Skeletal muscle satellite cell (primary cell): ENCODE data around the gene CDK4.

ENCODE experiments used
- H3K27me3 ChIP-seq: 2 replicates; pipeline ENCODE4 v1.7.0; 2013; ENCODE audit warnings: low read length; ENCODE audit not compliant: control insufficient read depth, insufficient read depth
- H3K36me3 ChIP-seq: 2 replicates; pipeline ENCODE4 v1.7.0; 2013; ENCODE audit warnings: mild to moderate bottlenecking, control low read depth, low read length; ENCODE audit not compliant: insufficient read depth
- H3K4me1 ChIP-seq: 2 replicates; pipeline ENCODE4 v1.7.0; 2013; ENCODE audit warnings: low read length; ENCODE audit not compliant: control insufficient read depth, insufficient read depth
- H3K4me2 ChIP-seq: 2 replicates; pipeline ENCODE4 v1.7.0; 2013; ENCODE audit warnings: mild to moderate bottlenecking, low read length
- H3K4me3 ChIP-seq: 2 replicates; pipeline ENCODE4 v1.7.0; 2013; ENCODE audit warnings: low read length
- H3K9ac ChIP-seq: 2 replicates; pipeline ENCODE4 v1.7.0; 2013; ENCODE audit warnings: mild to moderate bottlenecking, low read depth, low read length, moderate library complexity
- H3K9me3 ChIP-seq: replicated peaks from 2 replicates; pipeline ENCODE4 v1.7.0; 2013; ENCODE audit warnings: mild to moderate bottlenecking, control low read depth, low read length

The CDK4 gene

DNA sequence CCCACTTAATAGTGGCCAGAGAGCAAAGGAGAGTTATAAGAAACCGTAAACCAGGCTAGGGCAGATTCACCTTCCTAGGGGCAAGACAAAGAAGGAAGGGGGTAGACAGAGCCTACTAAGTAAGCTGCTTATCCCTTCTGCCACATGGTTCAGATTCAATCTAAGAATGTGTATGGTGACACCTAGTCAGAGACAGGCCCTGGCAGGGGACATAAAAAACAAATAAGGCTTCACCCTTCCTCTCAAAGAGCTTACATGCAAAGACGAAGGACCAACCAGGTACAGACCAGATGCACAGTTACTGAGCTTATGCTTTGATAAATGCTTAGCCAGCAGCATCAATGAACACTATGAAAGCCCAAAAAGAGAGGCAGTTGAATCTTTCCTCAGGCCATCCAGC, 10.4 kb upstream of the CDK4 start:
- no peaks in the 10 kb centered on the region for H3K36me3 ChIP-seq
- H3K4me1 ChIP-seq = peaks cover 27% of the 10 kb centered on the region
- no peak overlapping the region for H3K4me3 ChIP-seq
- H3K27me3 ChIP-seq = peaks cover 36% of the 10 kb centered on the region
- no peaks in the 10 kb centered on the region for H3K9me3 ChIP-seq
- no peak overlapping the region for H3K9ac ChIP-seq
- H3K4me2 ChIP-seq = no peak overlapping the region

DNA sequence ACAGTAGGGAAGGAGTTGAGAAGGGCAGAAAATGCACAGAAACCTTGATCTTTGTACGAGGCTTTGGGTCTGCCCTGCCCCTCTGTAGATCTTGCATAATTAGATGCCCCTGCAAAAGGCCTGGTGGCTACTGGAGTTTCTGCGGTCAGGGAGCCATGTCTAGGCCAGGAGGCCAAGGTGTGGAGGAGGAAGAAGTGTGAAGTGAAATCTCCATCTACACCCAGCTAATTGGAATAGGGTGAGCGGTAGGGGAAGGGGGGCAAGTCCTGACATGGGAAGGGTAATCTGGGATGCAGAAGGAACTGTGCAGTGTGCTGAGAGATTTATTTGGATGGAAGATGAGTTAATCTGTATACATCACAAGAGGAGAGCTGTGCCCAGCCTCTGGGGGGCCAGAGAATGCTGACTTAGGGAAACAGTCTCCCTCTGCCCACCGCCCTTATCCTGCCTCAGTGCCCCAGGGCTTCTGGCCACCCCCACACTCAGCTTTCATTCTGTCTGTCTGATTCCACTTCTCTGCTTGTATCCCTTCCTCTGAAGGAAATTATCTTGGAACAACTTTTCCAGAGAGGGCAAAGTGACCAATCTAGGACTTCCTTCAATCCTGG, 9.4 kb upstream of the CDK4 start:
- no peaks in the 10 kb centered on the region for H3K36me3 ChIP-seq
- H3K27me3 ChIP-seq = peaks cover 32% of the 10 kb centered on the region
- no peak overlapping the region for H3K9ac ChIP-seq
- H3K9me3 ChIP-seq = no peaks in the 10 kb centered on the region
- H3K4me3 ChIP-seq = no peak overlapping the region
- no peak overlapping the region for H3K4me2 ChIP-seq
- H3K4me1 ChIP-seq = peaks cover 18% of the 10 kb centered on the region

DNA sequence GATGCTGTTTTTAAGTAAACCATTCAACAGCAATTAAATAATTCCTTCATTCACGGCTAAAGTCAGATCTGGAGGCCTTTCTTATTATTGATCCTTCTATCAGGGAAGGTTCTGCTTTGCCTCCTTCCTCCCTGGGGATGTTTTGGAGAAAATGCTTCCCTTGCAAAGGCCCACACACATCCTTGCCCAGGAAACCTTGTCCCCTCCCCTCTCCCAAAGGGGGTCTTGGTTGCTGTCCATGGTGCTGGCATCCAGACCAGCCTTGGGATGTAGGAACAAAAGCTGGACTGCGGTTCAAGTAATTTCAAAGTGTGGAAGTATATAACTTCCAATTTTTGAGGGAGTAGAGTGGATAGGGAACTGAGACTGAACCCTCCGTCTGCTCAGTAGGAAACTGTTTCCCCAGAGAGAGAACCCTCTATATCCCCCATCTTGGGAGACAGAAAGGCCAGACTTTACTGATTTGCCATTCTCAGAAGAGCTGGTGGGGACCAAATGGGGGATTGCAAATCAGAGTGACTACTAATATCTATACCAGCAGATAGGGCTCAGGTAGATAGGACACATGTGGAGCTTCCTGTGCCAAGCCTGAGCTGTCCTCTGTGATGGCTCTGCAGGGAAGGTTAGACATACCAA, 8.4 kb upstream of the CDK4 start:
- no peaks in the 10 kb centered on the region for H3K36me3 ChIP-seq
- H3K4me2 ChIP-seq = no peak overlapping the region
- H3K27me3 ChIP-seq = peaks cover 31% of the 10 kb centered on the region
- H3K4me3 ChIP-seq = no peak overlapping the region
- no peak overlapping the region for H3K9ac ChIP-seq
- no peaks in the 10 kb centered on the region for H3K9me3 ChIP-seq
- peaks cover 12% of the 10 kb centered on the region for H3K4me1 ChIP-seq

DNA sequence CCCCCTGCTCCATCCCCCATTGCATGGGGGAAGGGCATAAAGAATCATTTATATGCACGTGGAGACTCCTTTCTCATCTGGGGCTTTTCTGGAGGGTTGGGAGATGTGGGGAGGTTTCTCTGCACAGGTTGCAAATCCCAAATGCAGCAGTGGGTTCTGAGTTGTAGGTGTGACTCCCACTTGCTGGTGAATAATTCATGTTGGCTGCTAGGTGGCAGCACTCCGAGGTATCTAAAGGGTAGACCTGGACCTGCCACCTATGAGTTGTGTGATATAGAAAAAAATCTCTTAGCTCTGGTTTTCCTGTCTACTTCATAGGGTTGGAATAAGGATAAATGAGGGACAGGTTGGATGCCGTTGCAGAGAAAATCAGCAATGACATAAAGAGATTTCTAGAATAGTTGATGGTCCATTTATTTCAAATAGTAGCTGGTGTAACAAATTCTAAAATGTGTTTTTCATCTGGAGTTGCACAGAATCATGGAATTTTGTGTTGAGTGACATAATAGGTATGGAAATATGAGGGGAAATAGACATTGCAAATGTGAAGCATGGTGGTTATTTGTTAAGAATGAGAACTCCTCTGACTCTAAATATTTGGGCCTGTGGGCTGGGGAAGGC, 7.4 kb upstream of the CDK4 start:
- Histone ChIP-seq H3K4me1 (peaks cover 4% of the 10 kb centered on the region), H3K36me3 (no peaks in the 10 kb centered on the region), H3K4me3 (no peak overlapping the region), H3K4me2 (no peak overlapping the region), H3K27me3 (peaks cover 24% of the 10 kb centered on the region), H3K9ac (no peak overlapping the region), H3K9me3 (no peaks in the 10 kb centered on the region)

DNA sequence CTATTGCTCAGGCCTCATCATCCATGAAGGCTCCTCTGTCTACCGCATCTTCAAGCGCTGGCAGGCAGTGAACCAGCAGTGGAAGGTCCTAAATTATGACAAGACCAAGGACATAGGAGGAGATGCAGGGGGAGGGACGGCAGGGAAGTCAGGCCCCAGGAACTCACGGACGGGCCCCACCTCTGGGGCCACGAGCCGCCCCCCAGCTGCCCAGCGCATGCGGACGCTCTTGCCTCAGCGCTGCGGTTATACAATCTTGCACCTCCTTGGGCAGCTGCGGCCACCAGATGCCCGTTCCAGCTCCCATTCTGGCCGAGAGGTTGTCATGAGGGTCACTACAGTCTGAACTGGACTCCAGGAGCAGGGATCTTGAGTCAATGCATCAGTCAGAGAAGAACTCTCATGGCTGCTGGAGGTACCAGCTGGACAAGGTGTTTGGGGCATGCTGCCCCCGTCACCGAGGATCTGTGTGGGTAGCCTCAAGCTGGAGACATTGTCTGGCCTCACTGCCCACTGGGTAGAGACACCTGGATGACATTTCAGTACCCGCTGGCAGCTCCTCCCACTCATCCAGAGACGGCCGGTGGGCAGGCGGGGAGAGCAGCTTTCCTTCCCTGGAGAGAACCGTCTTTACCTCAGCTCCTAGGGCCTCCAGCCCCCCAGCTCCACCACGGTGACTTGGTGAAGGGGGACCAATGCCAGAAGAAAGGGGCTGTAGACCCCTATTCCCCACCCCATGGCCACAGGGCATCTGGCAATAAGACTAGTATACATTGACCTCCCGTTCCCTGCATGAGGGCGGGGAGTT, 6.6 kb upstream of the CDK4 start:
- no peaks in the 10 kb centered on the region for H3K9me3 ChIP-seq
- no peak overlapping the region for H3K9ac ChIP-seq
- H3K4me1 ChIP-seq = peaks cover 4% of the 10 kb centered on the region
- H3K4me2 ChIP-seq = no peak overlapping the region
- no peak overlapping the region for H3K4me3 ChIP-seq
- peaks cover 24% of the 10 kb centered on the region for H3K27me3 ChIP-seq
- H3K36me3 ChIP-seq = no peaks in the 10 kb centered on the region

DNA sequence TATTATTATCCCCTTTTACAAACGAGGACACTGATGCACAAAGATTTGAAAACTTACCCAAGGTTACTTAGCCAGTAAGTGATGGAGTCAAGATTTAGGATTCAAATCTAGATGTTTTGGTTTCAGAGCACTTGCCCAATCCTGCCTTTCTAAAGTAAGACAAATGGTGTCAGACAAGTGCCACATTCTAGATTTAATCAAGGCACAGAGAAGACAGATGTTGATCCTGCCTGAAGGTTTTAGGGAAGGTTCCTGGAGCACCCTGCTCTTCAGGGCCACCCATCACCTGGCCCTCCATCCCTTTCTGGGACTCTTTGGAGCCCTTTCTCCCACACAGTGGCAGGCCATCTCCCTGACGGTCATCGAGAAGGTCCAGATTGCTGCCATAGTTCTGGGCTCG, 5.7 kb upstream of the CDK4 start:
- Histone ChIP-seq H3K36me3 (no peaks in the 10 kb centered on the region), H3K9ac (no peak overlapping the region), H3K27me3 (peaks cover 31% of the 10 kb centered on the region), H3K4me2 (no peak overlapping the region), H3K4me3 (no peak overlapping the region), H3K4me1 (peaks cover 7% of the 10 kb centered on the region), H3K9me3 (no peaks in the 10 kb centered on the region)

DNA sequence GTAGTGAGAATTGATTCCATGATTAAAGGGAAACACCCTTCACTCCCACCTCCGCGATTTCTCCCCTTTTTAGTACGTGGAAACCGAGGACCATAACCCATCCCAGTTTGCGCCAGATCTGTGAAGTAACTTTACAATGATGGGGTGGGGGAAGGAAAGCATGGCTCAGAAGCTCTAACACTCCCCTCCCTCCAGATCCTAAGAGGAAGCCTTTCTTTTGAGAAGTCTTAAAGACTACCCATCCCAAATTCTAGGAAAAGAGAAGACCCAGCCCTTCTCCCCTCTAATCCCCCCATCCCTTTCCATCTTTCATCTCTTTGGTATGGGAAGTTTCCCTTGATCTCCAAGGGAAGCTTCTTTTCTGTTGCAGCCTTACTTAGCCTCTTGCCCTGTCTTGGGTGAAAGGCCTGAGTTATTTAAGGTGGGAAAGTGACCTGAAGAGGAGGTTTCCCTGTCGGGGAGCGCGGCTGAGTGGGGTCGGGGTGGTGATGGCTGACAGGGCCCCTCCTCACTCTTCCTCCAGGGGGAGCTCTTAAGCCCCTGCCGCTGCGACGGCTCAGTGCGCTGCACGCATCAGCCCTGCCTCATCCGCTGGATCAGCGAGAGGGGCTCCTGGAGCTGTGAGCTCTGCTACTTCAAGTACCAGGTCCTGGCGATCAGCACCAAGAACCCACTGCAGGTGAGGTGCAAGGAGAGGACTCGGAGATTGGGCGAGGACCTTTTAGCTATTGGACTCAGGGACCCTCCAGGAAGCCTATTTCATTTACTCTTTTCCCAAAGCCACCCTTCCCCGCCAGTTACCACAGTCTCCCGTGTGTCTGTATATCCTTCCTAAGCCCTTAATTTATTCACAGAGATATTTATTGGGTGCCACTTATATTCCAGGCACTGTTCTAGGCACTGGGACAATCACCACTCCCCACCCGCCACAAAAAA, 4.6 kb upstream of the CDK4 start:
- Histone ChIP-seq H3K4me3 (no peak overlapping the region), H3K4me2 (no peak overlapping the region), H3K4me1 (peaks cover 10% of the 10 kb centered on the region), H3K27me3 (peaks cover 31% of the 10 kb centered on the region), H3K36me3 (no peaks in the 10 kb centered on the region), H3K9me3 (no peaks in the 10 kb centered on the region), H3K9ac (no peak overlapping the region)

DNA sequence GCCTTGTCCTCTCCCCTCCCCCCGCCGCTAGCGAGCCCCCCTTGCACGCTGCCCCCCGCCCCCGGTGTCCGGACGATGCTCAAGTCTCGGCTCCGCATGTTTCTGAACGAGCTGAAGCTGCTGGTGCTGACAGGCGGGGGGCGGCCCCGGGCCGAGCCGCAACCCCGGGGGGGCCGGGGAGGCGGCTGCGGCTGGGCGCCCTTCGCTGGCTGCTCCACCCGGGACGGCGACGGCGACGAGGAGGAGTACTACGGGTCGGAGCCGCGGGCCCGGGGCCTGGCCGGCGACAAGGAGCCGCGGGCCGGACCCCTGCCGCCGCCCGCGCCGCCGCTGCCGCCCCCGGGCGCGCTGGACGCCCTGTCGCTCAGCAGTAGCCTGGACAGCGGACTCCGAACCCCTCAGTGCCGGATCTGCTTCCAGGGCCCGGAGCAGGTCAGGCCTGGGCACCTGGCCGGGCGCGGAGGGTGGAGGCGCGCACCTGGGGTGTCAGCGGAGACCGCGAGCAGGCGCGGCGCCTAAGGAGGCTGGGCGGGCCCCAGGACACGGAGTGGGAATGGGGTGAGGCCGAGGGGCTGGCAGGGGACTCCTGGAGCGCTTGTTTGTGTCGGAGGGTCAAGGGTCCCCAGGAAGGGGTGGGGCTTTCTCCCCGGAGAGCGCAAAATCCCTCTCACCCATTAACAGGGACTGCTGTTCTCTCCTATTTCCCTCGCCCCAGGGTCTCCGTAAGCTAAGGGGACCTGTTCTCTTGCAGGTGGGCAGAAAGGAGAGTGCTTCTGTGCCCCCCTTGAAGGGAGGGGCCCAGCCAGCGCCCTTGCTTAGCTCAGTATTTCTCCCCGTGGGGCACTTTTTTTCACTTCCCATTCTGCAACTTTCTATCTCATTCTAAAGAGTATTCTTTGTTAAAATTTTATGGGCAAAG, 3.6 kb upstream of the CDK4 start:
- peaks cover 31% of the 10 kb centered on the region for H3K27me3 ChIP-seq
- H3K9me3 ChIP-seq = no peaks in the 10 kb centered on the region
- peaks cover 17% of the 10 kb centered on the region for H3K4me1 ChIP-seq
- no peak overlapping the region for H3K9ac ChIP-seq
- H3K4me2 ChIP-seq = peak overlapping the region; percentile 78
- H3K36me3 ChIP-seq = peaks cover 3% of the 10 kb centered on the region
- peak overlapping the region; percentile 66 for H3K4me3 ChIP-seq

DNA sequence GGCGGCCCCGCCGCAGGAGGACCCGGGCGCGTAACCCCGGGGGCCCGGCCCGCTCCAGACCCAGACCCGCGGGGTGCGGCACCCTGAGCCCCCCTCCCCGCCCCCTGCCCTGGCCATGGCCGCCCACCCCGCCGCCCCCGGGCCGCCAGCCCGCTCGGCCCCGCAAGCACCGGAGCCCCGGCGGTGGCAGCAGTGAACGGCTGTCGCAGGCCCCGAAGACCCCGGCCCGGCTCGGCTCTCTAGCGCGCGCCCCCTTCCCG, 3.0 kb upstream of the CDK4 start:
- peak overlapping the region; percentile 60 for H3K4me3 ChIP-seq
- H3K36me3 ChIP-seq = peaks cover 9% of the 10 kb centered on the region
- H3K27me3 ChIP-seq = peaks cover 31% of the 10 kb centered on the region
- H3K4me1 ChIP-seq = peaks cover 22% of the 10 kb centered on the region
- H3K9ac ChIP-seq = no peak overlapping the region
- no peaks in the 10 kb centered on the region for H3K9me3 ChIP-seq
- peak overlapping the region; percentile 65 for H3K4me2 ChIP-seq

DNA sequence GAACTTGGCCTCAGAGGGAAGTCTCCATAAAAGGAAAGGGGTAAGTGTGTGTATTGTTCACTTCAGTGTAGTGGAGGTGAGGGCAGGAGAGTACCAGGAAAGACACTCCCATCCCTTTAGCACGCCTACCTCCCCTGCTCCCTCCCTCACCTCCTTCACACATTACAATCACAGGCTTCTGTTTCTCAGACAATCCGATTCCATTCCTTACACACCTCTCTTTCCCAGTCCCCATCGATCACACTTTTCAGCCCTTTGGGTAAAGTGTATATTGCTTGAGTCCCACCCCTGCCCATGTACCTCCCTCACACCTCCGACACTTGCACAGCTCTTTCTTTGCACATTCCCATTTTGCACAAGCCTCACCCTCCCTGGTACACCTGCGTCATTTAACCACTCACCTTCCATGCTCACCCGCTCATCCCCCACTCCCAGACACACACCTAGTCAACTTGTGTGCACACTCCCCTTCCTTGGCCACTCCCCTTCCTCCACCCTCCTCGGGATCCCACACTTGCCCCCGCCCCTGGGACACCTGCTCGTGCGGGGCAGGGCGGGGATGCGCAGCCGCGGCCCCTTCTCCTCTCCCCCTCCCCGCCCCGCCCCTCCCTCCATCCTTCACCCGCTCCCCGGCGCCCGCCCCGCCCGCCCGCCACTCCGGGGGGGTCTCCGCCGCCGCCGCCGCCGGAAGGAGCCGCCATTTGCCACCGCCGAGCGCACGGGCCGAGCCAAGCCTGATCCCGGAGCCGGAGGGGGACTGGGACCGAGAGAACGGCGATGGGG, 2.5 kb upstream of the CDK4 start, which contains the start of gene MARCHF9:
TSS of gene MARCHF9 (plus strand) at position 693 of the 783 bp plus-strand sequence. CDS start 426 bp downstream, outside the sequence.
- Histone ChIP-seq H3K4me3 (peak within 1 kb of the TSS; percentile 66), H3K36me3 (peaks cover 9% of the 10 kb centered on the region), H3K9ac (no peak within 1 kb of the TSS), H3K27me3 (peaks cover 31% of the 10 kb centered on the region), H3K9me3 (no peaks in the 10 kb centered on the region), H3K4me1 (peaks cover 22% of the 10 kb centered on the region), H3K4me2 (peak within 1 kb of the TSS; percentile 78)
